Activated T-helper 17 cell treated with anti-CD3 and anti-CD28 coated beads, Interleukin-2, amount 50 U/mL, for 72 hours (primary cell): ENCODE data around the gene KIAA1671. TPM values are rescaled to one million over a fixed set of nuclear protein-coding genes. Genes with fewer than 3 reads are reported as not detected.

Source experiments
- ATAC-seq: fragments of 150-1000 bp; cut with Tn5 transposase; replicated peaks from 2 replicates; pipeline ENCODE4 v1.10.0; 2021; ENCODE audit warnings: mild to moderate bottlenecking, moderate library complexity
- H3K27ac Mint-ChIP-seq: one replicate; pipeline ENCODE4 v1.8.0; 2022; ENCODE audit warnings: mixed read lengths
- H3K27me3 Mint-ChIP-seq: one replicate; pipeline ENCODE4 v1.8.0; 2022; ENCODE audit warnings: mixed read lengths
- H3K36me3 Mint-ChIP-seq: one replicate; pipeline ENCODE4 v1.8.0; 2022; ENCODE audit warnings: low read depth, mild to moderate bottlenecking, mixed read lengths
- H3K4me1 Mint-ChIP-seq: one replicate; pipeline ENCODE4 v1.8.0; 2022; ENCODE audit warnings: mixed read lengths
- H3K4me3 Mint-ChIP-seq: one replicate; pipeline ENCODE4 v1.8.0; 2022; ENCODE audit warnings: mild to moderate bottlenecking, mixed read lengths
- H3K9me3 Mint-ChIP-seq: one replicate; pipeline ENCODE4 v1.8.0; 2022; ENCODE audit warnings: mixed read lengths
- total RNA-seq, 2 donors: library from RNA; stranded (reverse); gene quantifications; one replicate each; pipeline ENCODE4 v1.2.3, GENCODE V29; 2022

Gene KIAA1671
- total RNA-seq, 2 donors from 2014 or later, result 5.9 to 6.0 TPM

- Mint-ChIP-seq H3K27ac (no peak overlapping the region), H3K4me3 (no peak overlapping the region), H3K4me1 (no peaks in the 10 kb centered on the region), H3K9me3 (no peaks in the 10 kb centered on the region), H3K27me3 (peaks cover 6% of the 10 kb centered on the region), H3K36me3 (no peaks in the 10 kb centered on the region)
- no peak for ATAC-seq
Observed at GRCh38 chr22:24982301-24983056, 30.0 kb downstream of the KIAA1671 start.

DNA sequence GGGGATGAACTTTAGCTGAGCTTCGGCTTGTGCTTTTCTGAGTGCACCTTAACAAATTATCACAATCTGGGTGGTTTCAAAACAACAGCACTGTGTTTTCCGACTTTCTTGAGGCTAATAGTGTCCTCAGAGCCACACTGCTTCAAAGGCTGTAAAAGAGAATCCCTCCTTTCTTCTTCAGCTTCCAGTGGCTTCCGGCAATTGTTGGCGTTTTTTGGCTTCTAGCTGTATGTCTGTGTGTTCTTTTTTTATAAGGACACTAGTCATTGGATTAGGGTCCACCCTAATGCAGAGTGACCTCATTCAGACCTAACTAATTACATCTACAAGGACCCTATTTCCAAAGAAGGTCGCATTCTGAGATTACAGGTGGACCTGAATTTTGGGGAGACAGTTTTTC is 30.6 kb downstream of the KIAA1671 start:
- Mint-ChIP-seq H3K9me3 (no peaks in the 10 kb centered on the region), H3K4me3 (no peak overlapping the region), H3K36me3 (no peaks in the 10 kb centered on the region), H3K4me1 (no peaks in the 10 kb centered on the region), H3K27ac (no peak overlapping the region), H3K27me3 (peaks cover 6% of the 10 kb centered on the region)
- ATAC-seq, result no peak

DNA sequence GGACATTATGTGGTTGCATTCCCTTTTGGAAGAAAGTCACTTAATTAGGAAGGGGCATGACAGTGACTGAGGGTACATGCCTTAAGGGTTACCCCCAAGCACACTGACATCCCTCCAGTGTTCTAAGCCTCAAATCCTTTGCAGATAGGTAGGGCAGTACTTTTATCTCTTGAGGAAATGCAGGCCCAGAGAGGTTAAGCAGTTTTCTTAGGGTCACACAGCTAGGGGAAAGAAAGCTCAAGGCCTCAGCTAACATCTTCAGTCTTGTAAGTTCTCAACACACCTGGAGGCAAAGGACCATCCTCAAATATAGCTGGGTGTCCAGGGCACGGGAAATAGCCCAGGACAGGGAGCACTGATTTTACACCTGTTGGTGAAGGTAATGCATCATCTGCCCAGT is 31.6 kb downstream of the KIAA1671 start:
- peaks cover 7% of the 10 kb centered on the region for H3K27me3 Mint-ChIP-seq
- H3K27ac Mint-ChIP-seq, result no peak overlapping the region
- ATAC-seq, result no peak
- H3K4me3 Mint-ChIP-seq, result no peak overlapping the region
- H3K4me1 Mint-ChIP-seq, result no peaks in the 10 kb centered on the region
- H3K36me3 Mint-ChIP-seq, result no peaks in the 10 kb centered on the region
- no peaks in the 10 kb centered on the region for H3K9me3 Mint-ChIP-seq

DNA sequence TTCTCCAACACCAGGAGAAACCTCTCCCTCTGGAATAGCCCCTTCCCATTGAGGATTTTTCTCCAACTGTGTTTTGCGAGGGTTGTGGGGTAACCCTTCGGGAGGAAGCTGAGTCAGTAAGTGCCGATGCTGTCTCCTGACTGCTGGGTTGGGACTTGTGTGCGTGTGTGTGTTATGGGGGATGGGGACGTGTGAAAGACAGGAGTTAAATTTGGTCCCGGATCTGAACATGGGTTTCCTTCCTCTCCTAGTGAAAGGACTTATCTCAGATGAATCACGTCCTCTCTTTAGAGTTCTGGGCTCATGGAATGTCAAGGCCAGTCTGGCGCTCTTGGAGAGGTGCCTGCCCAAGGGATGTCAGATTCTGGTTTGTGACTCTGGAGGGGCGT is 33.3 kb downstream of the KIAA1671 start:
- no peaks in the 10 kb centered on the region for H3K9me3 Mint-ChIP-seq
- no peaks in the 10 kb centered on the region for H3K36me3 Mint-ChIP-seq
- no peak for ATAC-seq
- no peak overlapping the region for H3K27ac Mint-ChIP-seq
- H3K4me3 Mint-ChIP-seq, result peak overlapping the region; percentile 15
- peaks cover 13% of the 10 kb centered on the region for H3K27me3 Mint-ChIP-seq
- H3K4me1 Mint-ChIP-seq, result no peaks in the 10 kb centered on the region

DNA sequence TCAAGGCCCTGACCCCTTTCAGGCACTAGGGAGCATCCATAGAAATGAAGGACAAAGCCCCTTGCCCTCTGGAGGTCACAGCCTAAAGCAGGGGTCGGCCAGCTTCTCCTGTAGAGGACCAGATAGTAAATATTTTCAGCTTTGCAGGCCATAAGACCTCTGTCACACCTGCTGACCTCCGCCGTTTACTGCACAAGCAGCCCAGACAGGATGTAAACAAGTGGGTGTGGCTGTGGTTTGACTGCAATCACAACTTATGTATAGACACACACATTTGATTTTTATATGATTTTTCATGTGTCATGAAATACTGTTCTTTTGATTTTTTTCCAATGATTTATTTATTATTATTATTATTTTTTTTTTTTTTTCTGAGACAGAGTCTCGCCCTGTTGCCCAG is 34.3 kb downstream of the KIAA1671 start:
- H3K4me3 Mint-ChIP-seq, result no peak overlapping the region

GRCh38 chr22:24989135-24989534 is 36.6 kb downstream of the KIAA1671 start:
- H3K27me3 Mint-ChIP-seq, result peaks cover 18% of the 10 kb centered on the region
- ATAC-seq, result no peak
- no peaks in the 10 kb centered on the region for H3K36me3 Mint-ChIP-seq
- no peak overlapping the region for H3K27ac Mint-ChIP-seq
- no peak overlapping the region for H3K4me3 Mint-ChIP-seq
- peaks cover 8% of the 10 kb centered on the region for H3K4me1 Mint-ChIP-seq
- no peaks in the 10 kb centered on the region for H3K9me3 Mint-ChIP-seq

More for the DNA sequence above, 34.3 kb downstream of the KIAA1671 start:
- ATAC-seq, result no peak
- Mint-ChIP-seq H3K27me3 (peaks cover 13% of the 10 kb centered on the region), H3K4me1 (no peaks in the 10 kb centered on the region), H3K9me3 (no peaks in the 10 kb centered on the region), H3K36me3 (no peaks in the 10 kb centered on the region), H3K27ac (no peak overlapping the region)

DNA sequence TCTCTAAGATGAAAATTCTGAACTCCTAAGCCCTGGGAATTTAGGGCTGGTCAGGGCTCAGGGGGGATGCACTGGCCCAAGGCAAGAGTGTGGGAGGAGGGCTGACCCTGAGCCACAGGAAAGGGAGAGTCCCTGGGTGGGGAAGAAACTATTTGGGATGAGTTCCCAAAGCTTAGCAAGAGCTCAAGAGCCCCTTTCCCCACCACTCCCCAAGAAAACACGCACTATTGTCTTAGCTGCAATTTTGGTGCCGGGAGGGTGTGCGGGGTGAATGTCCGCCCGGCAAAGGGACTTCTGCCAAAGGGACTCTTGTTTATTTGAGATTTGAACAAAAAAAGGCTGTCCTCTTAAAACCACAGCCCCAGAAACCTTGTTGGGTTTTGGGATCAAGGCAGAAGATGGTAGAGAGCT is 37.0 kb downstream of the KIAA1671 start:
- H3K9me3 Mint-ChIP-seq, result no peaks in the 10 kb centered on the region
- H3K36me3 Mint-ChIP-seq, result no peaks in the 10 kb centered on the region
- ATAC-seq, result no peak
- H3K4me1 Mint-ChIP-seq, result peaks cover 12% of the 10 kb centered on the region
- H3K27ac Mint-ChIP-seq, result no peak overlapping the region
- no peak overlapping the region for H3K4me3 Mint-ChIP-seq
- H3K27me3 Mint-ChIP-seq, result peaks cover 18% of the 10 kb centered on the region

DNA sequence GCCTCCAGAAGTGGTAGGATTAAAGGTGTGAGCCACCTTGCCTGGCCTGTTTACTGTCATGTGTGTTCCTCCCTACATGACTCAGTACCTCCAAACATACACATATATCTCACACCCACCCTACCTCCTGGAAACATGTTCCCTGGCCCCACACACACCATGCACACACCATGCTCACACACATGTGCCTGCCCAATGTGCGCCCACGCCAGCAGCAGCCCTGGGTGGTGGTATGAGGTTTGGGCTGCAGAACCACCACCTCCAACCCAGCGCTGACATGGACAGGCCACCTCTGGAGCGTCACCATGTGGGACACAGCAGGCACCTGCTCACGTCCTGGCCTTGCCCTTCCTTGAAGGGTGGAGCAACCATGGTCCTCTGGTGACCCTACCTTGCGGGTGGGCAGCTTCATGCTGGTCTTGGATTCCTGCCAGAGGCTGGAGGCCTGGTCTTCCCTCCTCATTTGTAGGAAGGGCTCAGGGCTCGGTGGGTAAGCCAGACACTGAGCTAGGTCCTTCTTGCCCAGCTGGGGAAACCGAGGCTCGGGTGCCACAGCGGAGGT is 37.9 kb downstream of the KIAA1671 start:
- Mint-ChIP-seq H3K4me3 (no peak overlapping the region), H3K36me3 (no peaks in the 10 kb centered on the region), H3K27ac (no peak overlapping the region), H3K4me1 (peaks cover 12% of the 10 kb centered on the region), H3K27me3 (peaks cover 18% of the 10 kb centered on the region), H3K9me3 (no peaks in the 10 kb centered on the region)
- no peak for ATAC-seq

GRCh38 chr22:24992946-24993345 is 40.4 kb downstream of the KIAA1671 start:
- peaks cover 12% of the 10 kb centered on the region for H3K4me1 Mint-ChIP-seq
- no peaks in the 10 kb centered on the region for H3K36me3 Mint-ChIP-seq
- peak overlapping the region; percentile 82 for H3K27ac Mint-ChIP-seq

DNA sequence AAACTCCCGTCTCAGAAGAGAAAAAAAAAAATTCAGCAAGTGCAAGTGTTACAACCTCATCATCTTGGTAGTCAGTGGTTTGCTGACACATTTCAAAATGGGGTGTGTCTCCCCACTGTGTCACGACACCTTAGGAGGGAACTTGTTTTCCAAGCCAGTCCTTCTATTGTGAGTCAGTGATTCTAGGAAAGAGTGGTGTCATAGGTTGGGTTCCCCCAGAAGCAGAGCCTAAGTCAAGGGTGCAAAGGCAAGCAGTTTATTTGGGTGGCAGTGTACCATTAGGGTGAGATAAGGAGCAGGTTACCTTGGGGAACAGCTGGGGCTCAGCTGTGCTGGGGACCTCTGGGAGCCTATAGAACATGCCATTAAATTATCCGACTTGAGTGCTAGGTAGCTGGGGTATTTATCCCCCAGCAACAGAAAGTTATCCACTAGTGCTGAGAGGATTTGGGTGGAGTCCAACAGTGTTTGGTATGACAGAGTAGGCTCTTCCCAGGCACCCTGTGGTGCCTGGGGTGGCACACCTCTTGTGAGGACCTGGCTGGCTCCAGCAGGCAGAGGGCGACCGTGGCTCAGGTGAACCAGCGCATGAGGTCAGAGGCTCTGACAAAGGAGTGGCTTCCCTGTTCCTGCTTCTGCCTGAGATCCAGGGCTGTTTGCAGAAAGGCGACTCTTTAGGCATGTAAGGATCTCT is 41.7 kb downstream of the KIAA1671 start:
- H3K4me1 Mint-ChIP-seq, result peaks cover 12% of the 10 kb centered on the region
- peak overlapping the region; percentile 82 for H3K27ac Mint-ChIP-seq
- H3K27me3 Mint-ChIP-seq, result peaks cover 21% of the 10 kb centered on the region
- H3K4me3 Mint-ChIP-seq, result peak overlapping the region; percentile 43
- peak; percentile 98 for ATAC-seq
- no peaks in the 10 kb centered on the region for H3K36me3 Mint-ChIP-seq
- H3K9me3 Mint-ChIP-seq, result no peaks in the 10 kb centered on the region

More at GRCh38 chr22:24992946-24993345, 40.4 kb downstream of the KIAA1671 start:
- peaks cover 23% of the 10 kb centered on the region for H3K27me3 Mint-ChIP-seq
- H3K9me3 Mint-ChIP-seq, result no peaks in the 10 kb centered on the region
- H3K4me3 Mint-ChIP-seq, result no peak overlapping the region
- no peak for ATAC-seq

DNA sequence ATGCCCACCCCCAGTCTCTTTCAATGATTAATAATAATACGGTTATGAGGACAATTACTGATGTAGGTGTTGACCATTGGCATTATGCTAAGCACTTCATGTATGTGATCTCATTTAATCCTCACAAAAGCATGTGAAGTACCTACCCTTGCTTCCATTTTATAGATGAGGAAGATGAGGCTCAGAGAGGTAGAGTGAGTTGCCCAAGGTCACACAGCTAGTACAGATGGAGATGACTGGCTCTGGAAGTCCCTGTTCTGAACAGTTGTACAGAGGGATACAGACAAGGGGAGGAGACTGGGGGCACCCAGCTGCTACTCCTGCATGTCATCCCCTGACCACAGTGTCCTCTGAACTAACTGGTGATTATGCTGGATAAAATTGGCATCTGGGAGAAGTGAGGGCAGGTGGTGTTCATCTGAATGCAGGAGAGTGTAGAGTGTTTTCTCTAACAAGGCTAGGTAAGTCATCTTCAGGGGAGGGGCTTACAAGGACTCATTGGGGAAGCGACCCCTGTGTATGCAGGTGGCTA is 43.2 kb downstream of the KIAA1671 start:
- peaks cover 12% of the 10 kb centered on the region for H3K4me1 Mint-ChIP-seq
- H3K4me3 Mint-ChIP-seq, result no peak overlapping the region
- H3K9me3 Mint-ChIP-seq, result no peaks in the 10 kb centered on the region
- no peak overlapping the region for H3K27ac Mint-ChIP-seq
- H3K27me3 Mint-ChIP-seq, result peaks cover 16% of the 10 kb centered on the region
- ATAC-seq, result no peak
- H3K36me3 Mint-ChIP-seq, result no peaks in the 10 kb centered on the region

DNA sequence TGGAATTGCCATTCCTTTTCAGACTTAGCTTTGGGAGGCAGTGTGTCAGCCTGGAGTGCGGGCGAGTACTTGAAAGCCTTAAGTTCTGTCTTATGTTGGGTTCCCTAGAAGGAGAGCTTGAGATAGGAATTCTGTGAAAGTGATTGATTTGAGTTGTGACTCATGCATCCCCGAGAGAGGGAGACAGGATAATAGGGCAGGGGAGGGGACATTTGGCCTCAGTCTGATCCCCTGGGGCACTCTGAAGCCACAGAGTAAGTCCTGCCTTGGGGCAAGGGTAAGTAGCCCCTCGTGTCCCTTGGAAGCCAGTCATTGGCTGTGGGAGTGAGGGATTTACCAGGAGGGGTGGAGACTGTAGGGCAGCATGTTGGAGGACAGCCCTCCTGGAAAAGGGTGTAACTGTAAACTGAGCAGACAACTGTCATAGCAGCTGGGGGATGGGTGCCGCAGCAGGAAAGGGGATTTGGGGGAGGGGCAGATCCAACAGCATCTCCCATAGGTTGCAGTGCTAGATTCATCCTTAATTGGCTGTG is 44.0 kb downstream of the KIAA1671 start:
- Mint-ChIP-seq H3K9me3 (no peaks in the 10 kb centered on the region), H3K4me3 (no peak overlapping the region), H3K27ac (peak overlapping the region; percentile 68), H3K4me1 (peaks cover 12% of the 10 kb centered on the region), H3K36me3 (no peaks in the 10 kb centered on the region), H3K27me3 (peaks cover 16% of the 10 kb centered on the region)
- ATAC-seq, result no peak

DNA sequence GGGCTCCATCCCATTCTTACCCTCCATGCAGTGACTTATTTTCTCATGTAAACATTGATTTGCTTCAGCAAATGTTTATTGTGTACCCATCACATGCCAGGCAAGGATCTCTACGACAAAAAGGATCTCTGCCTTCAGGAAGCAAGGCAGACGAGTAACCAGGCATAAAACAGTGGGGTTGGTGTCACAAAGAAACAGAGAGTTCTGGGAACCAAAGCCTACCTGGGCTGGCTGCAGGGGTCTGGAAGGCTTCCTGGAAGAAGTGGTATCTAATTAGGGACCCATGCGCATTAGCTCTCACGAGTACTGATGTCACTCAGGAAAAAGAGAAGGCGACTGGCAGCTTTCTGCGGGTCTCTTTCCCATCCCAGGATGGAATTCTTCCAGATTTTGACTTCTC is 44.5 kb downstream of the KIAA1671 start:
- no peak for ATAC-seq
- H3K4me1 Mint-ChIP-seq, result peaks cover 12% of the 10 kb centered on the region

DNA sequence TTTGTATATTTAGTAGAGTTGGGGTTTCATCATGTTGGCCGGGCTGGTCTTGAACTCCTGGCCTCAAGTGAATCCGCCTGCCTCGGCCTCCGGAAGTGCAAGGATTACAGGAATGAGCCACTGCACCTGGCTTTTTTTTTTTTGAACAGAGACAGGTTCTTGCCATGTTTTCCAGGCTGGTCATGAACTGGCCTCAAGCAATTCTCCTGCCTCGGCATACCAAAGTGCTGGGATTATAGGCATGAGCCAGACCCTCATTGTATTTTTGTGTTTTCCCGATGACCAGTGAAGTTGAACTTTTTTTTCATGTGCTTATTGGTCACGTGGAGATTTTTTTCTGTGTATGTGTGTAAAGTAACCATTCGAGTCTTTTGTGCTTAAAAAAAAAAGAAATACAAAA is 48.2 kb downstream of the KIAA1671 start:
- no peak overlapping the region for H3K27ac Mint-ChIP-seq
- H3K4me1 Mint-ChIP-seq, result no peaks in the 10 kb centered on the region
- H3K27me3 Mint-ChIP-seq, result peaks cover 11% of the 10 kb centered on the region
- H3K4me3 Mint-ChIP-seq, result no peak overlapping the region
- no peaks in the 10 kb centered on the region for H3K9me3 Mint-ChIP-seq
- ATAC-seq, result no peak
- H3K36me3 Mint-ChIP-seq, result no peaks in the 10 kb centered on the region

More for the DNA sequence above, 44.5 kb downstream of the KIAA1671 start:
- Mint-ChIP-seq H3K9me3 (no peaks in the 10 kb centered on the region), H3K36me3 (no peaks in the 10 kb centered on the region), H3K27me3 (peaks cover 16% of the 10 kb centered on the region), H3K27ac (no peak overlapping the region), H3K4me3 (no peak overlapping the region)
